HG03095 (cell line): Measurements from ENCODE around the gene LCP1.
A peak's percentile ranks its signal among the peaks of the same experiment; 100 is the strongest.

ENCODE experiments used
- ATAC-seq: cut with Tn5 transposase; IDR thresholded peaks from one replicate; pipeline ENCODE4 v1.9.1; 2021; ENCODE audit warnings: moderate library complexity; ENCODE audit not compliant: unreplicated experiment

LCP1 gene

GRCh38 chr13:46160471-46161066 is 21.4 kb downstream of the LCP1 start:
- peak; percentile 47 for ATAC-seq

GRCh38 chr13:46160065-46160464 is 21.9 kb downstream of the LCP1 start:
- ATAC-seq, result no peak

- ATAC-seq, result no peak
Observed at GRCh38 chr13:46158983-46159382, 23.0 kb downstream of the LCP1 start.

- no peak for ATAC-seq
Observed at GRCh38 chr13:46158222-46158621, 23.8 kb downstream of the LCP1 start.

GRCh38 chr13:46154136-46154801 is 27.7 kb downstream of the LCP1 start:
- ATAC-seq, result no peak

- no peak for ATAC-seq
Observed at GRCh38 chr13:46152627-46153328, 29.2 kb downstream of the LCP1 start.

GRCh38 chr13:46150134-46150693 is 31.8 kb downstream of the LCP1 start:
- no peak for ATAC-seq

- ATAC-seq, result no peak
Observed at GRCh38 chr13:46149272-46150133, 32.5 kb downstream of the LCP1 start.

GRCh38 chr13:46146898-46147297 is 35.1 kb downstream of the LCP1 start:
- ATAC-seq, result no peak

- no peak for ATAC-seq
Observed at GRCh38 chr13:46145950-46146349, 36.0 kb downstream of the LCP1 start.

- no peak for ATAC-seq
Observed at GRCh38 chr13:46145135-46145534, 36.8 kb downstream of the LCP1 start.

GRCh38 chr13:46143184-46143701 is 38.7 kb downstream of the LCP1 start:
- no peak for ATAC-seq

- ATAC-seq, result no peak
Observed at GRCh38 chr13:46142776-46143175, 39.2 kb downstream of the LCP1 start.

- no peak for ATAC-seq
Observed at GRCh38 chr13:46140044-46140443, 41.9 kb downstream of the LCP1 start.

- ATAC-seq, result no peak
Observed at GRCh38 chr13:46137627-46138317, 44.2 kb downstream of the LCP1 start.

- ATAC-seq, result no peak
Observed at GRCh38 chr13:46136688-46137087, 45.3 kb downstream of the LCP1 start.

GRCh38 chr13:46134961-46135522 is 46.9 kb downstream of the LCP1 start:
- ATAC-seq, result no peak

GRCh38 chr13:46134494-46134893 is 47.5 kb downstream of the LCP1 start:
- ATAC-seq, result no peak

GRCh38 chr13:46132109-46132508 is 49.9 kb downstream of the LCP1 start:
- no peak for ATAC-seq

- ATAC-seq, result no peak
Observed at GRCh38 chr13:46131705-46132104, 50.3 kb downstream of the LCP1 start.
